Ovary (tissue), 3 donors: Measurements from ENCODE around the gene ARHGAP12.

Experiments used
- CTCF ChIP-seq, 3 donors: fragments of 450-650 bp in 2 of 3; fragments of 200-600 bp in 1 of 3; IDR thresholded peaks; one replicate each; pipeline versions ENCODE4 v1.5.1 to v1.8.0; 2016 to 2022; ENCODE audit warnings: antibody characterized with exemption in 3 of 3, mild to moderate bottlenecking in 1 of 3
- POLR2A ChIP-seq: fragments of 450-650 bp; IDR thresholded peaks from one replicate; pipeline ENCODE4 v1.6.1; 2017; ENCODE audit warnings: antibody characterized with exemption, mild to moderate bottlenecking, moderate library complexity
- donor health status: DM: no; HTN: no; CAD: no.

DNA sequence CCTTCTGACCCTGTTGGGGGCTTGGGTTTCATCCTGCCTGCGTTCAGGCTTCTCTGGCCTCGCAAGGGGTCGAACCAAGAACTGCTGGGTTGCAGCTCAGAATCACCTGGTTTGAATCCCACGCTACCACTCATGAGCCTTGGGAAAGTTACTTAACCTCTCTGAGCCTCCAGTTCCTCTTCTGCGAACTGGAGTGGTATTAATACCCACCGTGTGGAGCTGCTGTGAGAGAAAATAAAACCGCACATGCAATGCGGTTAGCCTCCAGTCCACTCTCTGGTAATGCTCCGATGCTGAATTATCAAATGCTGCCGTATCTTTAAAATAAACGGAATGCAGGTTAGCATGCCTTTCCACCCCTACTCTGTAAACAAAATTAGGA lies 171.9 kb downstream of the ARHGAP12 start:
- TF ChIP-seq CTCF (IDR thresholded peaks at IDR 0.05) (no peak), POLR2A (no peak)
